Measurements from ENCODE around the gene LYRM4.

DNA sequence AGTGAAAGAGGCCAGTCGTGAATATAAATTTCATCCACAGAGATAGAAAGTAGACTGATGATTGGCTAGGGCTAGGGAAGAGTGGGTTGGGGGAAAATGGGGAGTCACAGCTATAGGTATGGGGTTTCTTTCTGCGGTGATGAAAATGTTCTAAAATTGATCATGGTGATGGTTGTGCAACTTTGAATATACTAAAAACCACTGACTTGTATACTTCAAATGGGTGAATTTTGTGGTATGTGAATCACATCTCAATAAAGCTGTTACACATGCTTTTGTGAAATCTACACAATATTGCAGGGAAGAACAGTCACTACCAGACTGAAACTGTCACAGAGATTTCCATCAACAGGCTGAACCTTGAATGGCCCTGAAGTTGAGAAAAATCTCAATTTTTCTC is 61.5 kb downstream of the LYRM4 start:
- TF ChIP-seq, protein P1, sequence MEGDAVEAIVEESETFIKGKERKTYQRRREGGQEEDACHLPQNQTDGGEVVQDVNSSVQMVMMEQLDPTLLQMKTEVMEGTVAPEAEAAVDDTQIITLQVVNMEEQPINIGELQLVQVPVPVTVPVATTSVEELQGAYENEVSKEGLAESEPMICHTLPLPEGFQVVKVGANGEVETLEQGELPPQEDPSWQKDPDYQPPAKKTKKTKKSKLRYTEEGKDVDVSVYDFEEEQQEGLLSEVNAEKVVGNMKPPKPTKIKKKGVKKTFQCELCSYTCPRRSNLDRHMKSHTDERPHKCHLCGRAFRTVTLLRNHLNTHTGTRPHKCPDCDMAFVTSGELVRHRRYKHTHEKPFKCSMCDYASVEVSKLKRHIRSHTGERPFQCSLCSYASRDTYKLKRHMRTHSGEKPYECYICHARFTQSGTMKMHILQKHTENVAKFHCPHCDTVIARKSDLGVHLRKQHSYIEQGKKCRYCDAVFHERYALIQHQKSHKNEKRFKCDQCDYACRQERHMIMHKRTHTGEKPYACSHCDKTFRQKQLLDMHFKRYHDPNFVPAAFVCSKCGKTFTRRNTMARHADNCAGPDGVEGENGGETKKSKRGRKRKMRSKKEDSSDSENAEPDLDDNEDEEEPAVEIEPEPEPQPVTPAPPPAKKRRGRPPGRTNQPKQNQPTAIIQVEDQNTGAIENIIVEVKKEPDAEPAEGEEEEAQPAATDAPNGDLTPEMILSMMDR (IDR thresholded peaks at IDR 0.05) = no peak
- TF ChIP-seq POLR2A (IDR thresholded peaks at IDR 0.05) = no peak
